HepG2 (cell line): ENCODE measurements around the gene NFKB2. TPM values are rescaled to one million over a fixed set of nuclear protein-coding genes. Genes with fewer than 3 reads are reported as not detected.
A peak's percentile ranks its signal among the peaks of the same experiment; 100 is the strongest.

ENCODE experiments used
- ATRX ChIP-seq: sonication (generic); formaldehyde crosslinking; IDR thresholded peaks from 2 replicates; pipeline ENCODE4 v1.4.0; 2020; ENCODE audit warnings: missing genetic modification reagents, borderline replicate concordance
- BHLHE40 ChIP-seq: IDR thresholded peaks from 2 replicates; pipeline ENCODE4 v1.6.1; 2011; ENCODE audit warnings: low read length, improper control_type of control experiment
- CEBPB ChIP-seq: IDR thresholded peaks from 2 replicates; pipeline ENCODE4 v1.6.1; 2011; ENCODE audit warnings: low read depth, low read length, improper control_type of control experiment, borderline replicate concordance
- CREB1 ChIP-seq, 2 experiments: fragments of 450-650 bp in 1 of 2; IDR thresholded peaks; 2 replicates each; pipeline ENCODE4 v1.6.1; 2016 to 2017; ENCODE audit warnings: control low read depth in 1 of 2, mild to moderate bottlenecking in 1 of 2, missing compliant biosample characterization in 1 of 2, missing genetic modification characterization in 1 of 2
- DMAP1 ChIP-seq: IDR thresholded peaks from 2 replicates; pipeline ENCODE4 v1.6.1; 2016
- FOXP4 ChIP-seq: sonication (generic); formaldehyde crosslinking; IDR thresholded peaks from 2 replicates; pipeline ENCODE4 v1.4.0; 2020; ENCODE audit warnings: missing genetic modification reagents
- GABPA ChIP-seq, 2 experiments: IDR thresholded peaks; 2 replicates each; pipeline ENCODE4 v1.6.1; 2011 to 2016; ENCODE audit warnings: low read depth in 2 of 2, low read length in 1 of 2, missing biosample characterization in 1 of 2, missing genetic modification characterization in 1 of 2
- GFI1 ChIP-seq: sonication (generic); formaldehyde crosslinking; IDR thresholded peaks from 2 replicates; pipeline ENCODE4 v1.5.0; 2020; ENCODE audit warnings: missing genetic modification reagents, mild to moderate bottlenecking, borderline replicate concordance
- MBD4 ChIP-seq: IDR thresholded peaks from 2 replicates; pipeline ENCODE4 v1.6.1; 2012; ENCODE audit warnings: low read length, inconsistent platforms, borderline replicate concordance
- MIER2 ChIP-seq: IDR thresholded peaks from 2 replicates; pipeline ENCODE4 v1.6.1; 2016; ENCODE audit warnings: missing biosample characterization, missing genetic modification reagents
- MIXL1 ChIP-seq: IDR thresholded peaks from 2 replicates; pipeline ENCODE4 v1.6.1; 2016
- NCOA1 ChIP-seq: sonication (generic); formaldehyde crosslinking; IDR thresholded peaks from 2 replicates; pipeline ENCODE4 v1.9.0; 2021; ENCODE audit warnings: missing genetic modification reagents
- RARA ChIP-seq: IDR thresholded peaks from 2 replicates; pipeline ENCODE4 v1.6.1; 2016; ENCODE audit warnings: missing genetic modification reagents, missing compliant biosample characterization
- RCOR2 ChIP-seq: IDR thresholded peaks from 2 replicates; pipeline ENCODE4 v1.6.1; 2016; ENCODE audit warnings: missing biosample characterization, missing genetic modification reagents
- REST ChIP-seq, 2 experiments: IDR thresholded peaks; 2 replicates each; pipeline ENCODE4 v1.6.1; 2011 to 2012; ENCODE audit warnings: low read length in 2 of 2, borderline replicate concordance in 1 of 2, low read depth in 1 of 2, mild to moderate bottlenecking in 1 of 2, moderate library complexity in 1 of 2
- RXRA ChIP-seq: sonication (generic); formaldehyde crosslinking; IDR thresholded peaks from 2 replicates; pipeline ENCODE4 v1.5.1; 2020; ENCODE audit warnings: missing genetic modification reagents
- TBL1XR1 ChIP-seq: fragments of 150-350 bp; IDR thresholded peaks from 2 replicates; pipeline ENCODE4 v1.6.1; 2014; ENCODE audit warnings: borderline replicate concordance, low read length; ENCODE audit not compliant: partially characterized antibody
- THAP11 ChIP-seq: IDR thresholded peaks from 2 replicates; pipeline ENCODE4 v1.6.1; 2016; ENCODE audit warnings: missing biosample characterization, missing genetic modification reagents
- ZKSCAN5 ChIP-seq: sonication (generic); formaldehyde crosslinking; IDR thresholded peaks from 2 replicates; pipeline ENCODE4 v1.5.1; 2020; ENCODE audit warnings: mild to moderate bottlenecking, missing genetic modification reagents
- ZMYM4 ChIP-seq: sonication (generic); formaldehyde crosslinking; IDR thresholded peaks from 2 replicates; pipeline ENCODE4 v1.8.1; 2023; ENCODE audit warnings: mild to moderate bottlenecking, missing genetic modification reagents
- ZNF225 ChIP-seq: sonication (generic); formaldehyde crosslinking; IDR thresholded peaks from 2 replicates; pipeline ENCODE4 v1.4.0; 2020; ENCODE audit warnings: mild to moderate bottlenecking, missing genetic modification reagents
- ZNF563 ChIP-seq: sonication (generic); formaldehyde crosslinking; IDR thresholded peaks from 2 replicates; pipeline ENCODE4 v1.8.0; 2022; ENCODE audit warnings: mild to moderate bottlenecking, moderate library complexity, missing genetic modification reagents
- polyA plus RNA-seq, 8 experiments: library from polyadenylated mRNA; depleted of rRNA in 3 of 8; stranded (reverse) in 7 of 8; unstranded in 1 of 8; fragments of >200 nt; fragmentation: Illumina TruSeq in 4 of 8; extraction: Trizol in 4 of 8; gene quantifications; 2 replicates each; pipeline versions ENCODE4 v1.2.1 to v1.2.3, GENCODE V29; 2011 to 2016; ENCODE audit warnings: low read depth in 4 of 8, missing spikeins in 1 of 8, mixed read lengths in 1 of 8; ENCODE audit not compliant: insufficient read depth in 1 of 8
- total RNA-seq, 5 experiments: library from RNA; depleted of rRNA; stranded (reverse); fragments of >200 nt; fragmentation: Illumina TruSeq; extraction: Trizol; gene quantifications; 2 replicates each; pipeline ENCODE4 v1.2.3, GENCODE V29; 2016; ENCODE audit warnings: low read depth in 1 of 5
- TF ChIP-seq, protein P1 (sequence below): sonication (generic); formaldehyde crosslinking; IDR thresholded peaks from 2 replicates; pipeline ENCODE4 v1.5.0; 2020; ENCODE audit warnings: mild to moderate bottlenecking, missing genetic modification reagents

NFKB2 gene
- total and polyA plus RNA-seq, 2 of the 13 experiments (the other 11 are each of a cell fraction or from before 2014, with no cell fraction given), result 7.7 to 12.5 TPM

DNA sequence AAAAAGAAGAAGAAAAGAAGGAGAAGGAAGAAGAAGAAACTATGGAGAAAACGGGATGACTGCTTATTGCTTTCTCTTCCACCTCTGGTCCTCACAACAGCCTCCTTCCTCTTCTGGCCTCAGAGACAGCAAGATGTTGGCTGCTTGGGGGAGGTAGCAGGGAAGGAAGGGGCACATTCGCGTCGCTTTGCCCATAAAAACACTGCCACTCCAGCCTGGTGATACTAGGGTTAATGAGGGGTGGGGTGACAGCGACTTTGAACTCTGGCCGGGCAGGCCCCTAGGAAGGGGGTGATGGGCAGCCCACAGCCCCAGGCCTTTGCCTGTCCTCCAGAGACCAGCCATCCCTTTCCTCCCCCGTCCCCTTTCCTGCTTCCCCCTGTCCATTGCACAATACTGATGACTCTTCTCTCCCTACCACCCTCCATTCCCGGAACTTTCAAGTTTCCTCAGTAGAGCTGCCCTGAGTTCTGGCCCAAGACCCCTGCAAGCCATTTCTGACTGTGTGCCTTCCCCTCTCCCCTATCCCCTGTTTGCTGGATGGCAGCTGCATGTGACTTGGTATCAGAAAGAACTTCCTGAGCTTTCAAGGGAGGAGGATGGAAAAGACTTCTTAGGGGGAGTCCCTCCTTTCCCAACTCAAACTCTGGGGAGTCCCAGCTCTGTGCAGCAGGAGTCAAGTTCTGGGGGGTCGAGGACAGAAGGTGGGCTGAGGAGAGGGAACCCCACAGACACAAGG, 39.1 kb downstream of the NFKB2 start (continued):
- TF ChIP-seq, protein P1, sequence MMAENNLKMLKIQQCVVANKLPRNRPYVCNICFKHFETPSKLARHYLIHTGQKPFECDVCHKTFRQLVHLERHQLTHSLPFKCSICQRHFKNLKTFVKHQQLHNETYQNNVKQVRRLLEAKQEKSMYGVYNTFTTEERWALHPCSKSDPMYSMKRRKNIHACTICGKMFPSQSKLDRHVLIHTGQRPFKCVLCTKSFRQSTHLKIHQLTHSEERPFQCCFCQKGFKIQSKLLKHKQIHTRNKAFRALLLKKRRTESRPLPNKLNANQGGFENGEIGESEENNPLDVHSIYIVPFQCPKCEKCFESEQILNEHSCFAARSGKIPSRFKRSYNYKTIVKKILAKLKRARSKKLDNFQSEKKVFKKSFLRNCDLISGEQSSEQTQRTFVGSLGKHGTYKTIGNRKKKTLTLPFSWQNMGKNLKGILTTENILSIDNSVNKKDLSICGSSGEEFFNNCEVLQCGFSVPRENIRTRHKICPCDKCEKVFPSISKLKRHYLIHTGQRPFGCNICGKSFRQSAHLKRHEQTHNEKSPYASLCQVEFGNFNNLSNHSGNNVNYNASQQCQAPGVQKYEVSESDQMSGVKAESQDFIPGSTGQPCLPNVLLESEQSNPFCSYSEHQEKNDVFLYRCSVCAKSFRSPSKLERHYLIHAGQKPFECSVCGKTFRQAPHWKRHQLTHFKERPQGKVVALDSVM, result peak; percentile 49; the same call in 1 of the 2 replicates
- no peak for TF ChIP-seq GABPA (IDR thresholded peaks at IDR 0.05; ENCODE audit: low read depth, low read length)
- peak; percentile 49 for TF ChIP-seq GABPA (CRISPR knock-in tag; IDR thresholded peaks at IDR 0.05; ENCODE audit: low read depth)
- no peak for TF ChIP-seq MBD4
- TF ChIP-seq RXRA (CRISPR knock-in tag), result peak; percentile 65
- TF ChIP-seq BHLHE40, result 0 out of 2 replicates have a peak, but pooled peaks have one; percentile 24
- TF ChIP-seq GFI1 (CRISPR knock-in tag), result peak; percentile 71
- peak in 1 of 2 experiments; percentile 35; a peak in 1 of 4 replicates for TF ChIP-seq REST (IDR thresholded peaks at IDR 0.05; ENCODE audit: borderline replicate concordance in 1 of 2, low read depth in 1 of 2, low read length in 2 of 2)
- TF ChIP-seq NCOA1 (CRISPR knock-in tag), result 0 out of 2 replicates have a peak, but pooled peaks have one; percentile 27
- peak; percentile 97 for TF ChIP-seq CEBPB
- peak; percentile 56 for TF ChIP-seq RARA (CRISPR knock-in tag)
- TF ChIP-seq FOXP4 (CRISPR knock-in tag), result 0 out of 2 replicates have a peak, but pooled peaks have one; percentile 41
- no peak for TF ChIP-seq CREB1 (IDR thresholded peaks at IDR 0.05)
- peak; percentile 59; the same call in 1 of the 2 replicates for TF ChIP-seq CREB1 (CRISPR knock-in tag; IDR thresholded peaks at IDR 0.05)
- peak; percentile 29; the same call in 1 of the 2 replicates for TF ChIP-seq MIER2 (CRISPR knock-in tag)
- peak; percentile 52; the same call in 1 of the 2 replicates for TF ChIP-seq THAP11 (CRISPR knock-in tag)
- 0 out of 2 replicates have a peak, but pooled peaks have one; percentile 17 for TF ChIP-seq ZNF563 (CRISPR knock-in tag)
- peak; percentile 30; the same call in 1 of the 2 replicates for TF ChIP-seq ZMYM4 (CRISPR knock-in tag)
- TF ChIP-seq RCOR2, result 0 out of 2 replicates have a peak, but pooled peaks have one; percentile 41
- TF ChIP-seq DMAP1 (CRISPR knock-in tag), result peak; percentile 35; the same call in 1 of the 2 replicates
- no peak for TF ChIP-seq ZNF225 (CRISPR knock-in tag)
- 0 out of 2 replicates have a peak, but pooled peaks have one; percentile 34 for TF ChIP-seq MIXL1 (CRISPR knock-in tag)
- no peak for TF ChIP-seq ATRX (CRISPR knock-in tag)
- no peak for TF ChIP-seq ZKSCAN5 (CRISPR knock-in tag)
- peak; percentile 13 for TF ChIP-seq TBL1XR1
